PC-3 (cell line): ENCODE data around the gene ANKH. TPM values are rescaled to one million over a fixed set of nuclear protein-coding genes. Genes with fewer than 3 reads are reported as not detected.
"Not testable (repeated sequence)": the region's sequence is repeated elsewhere in the genome, so short reads cannot be mapped to it uniquely, and the experiment has no call there.

Source experiments
- ATAC-seq: fragments of 200-7000 bp; cut with Tn5 transposase; 2 replicates; pipeline ENCODE4 v1.9.1; 2020; ENCODE audit warnings: mild to moderate bottlenecking, moderate library complexity
- BruUV-seq: library from RNA; stranded (reverse); fragments of 400-500 nt; replicated peaks from 2 replicates; lab custom pipeline; 2021; lab: Mats Ljungman, UMichigan
- CTCF ChIA-PET: fragments of 300-600 bp; sonication (Branson Sonifier 250); formaldehyde crosslinking; loops from one replicate; lab custom pipeline; 2022; ENCODE audit warnings: antibody characterized with exemption; lab: Charles Lee
- POLR2A ChIA-PET: fragments of 300-600 bp; sonication (Branson Sonifier 250); formaldehyde crosslinking; loops from one replicate; lab custom pipeline; 2022; ENCODE audit warnings: antibody characterized with exemption; ENCODE audit not compliant: unreplicated experiment; lab: Charles Lee
- DNase-seq: peaks from one replicate; pipeline ENCODE4 v3.0.0-alpha.2; 2015
- H2AFZ ChIP-seq: fragments of 300-600 bp; sonication (generic); 2 replicates; pipeline ENCODE4 v1.6.0; 2016; ENCODE audit warnings: antibody characterized with exemption, low read length
- H3F3A ChIP-seq: fragments of 300-600 bp; sonication (generic); one replicate; pipeline ENCODE4 v1.6.0; 2017; ENCODE audit warnings: antibody characterized with exemption, low read length, control low read depth, mild to moderate bottlenecking; ENCODE audit not compliant: unreplicated experiment
- H3K27ac ChIP-seq: fragments of 300-600 bp; sonication (generic); 2 replicates; pipeline ENCODE4 v1.5.1; 2016; ENCODE audit warnings: mild to moderate bottlenecking, low read length
- H3K27me3 ChIP-seq: fragments of 300-600 bp; sonication (generic); 2 replicates; pipeline ENCODE4 v1.6.1; 2016; ENCODE audit warnings: low read length, mixed read lengths
- H3K36me3 ChIP-seq: fragments of 300-600 bp; sonication (generic); 2 replicates; pipeline ENCODE4 v1.6.1; 2016; ENCODE audit warnings: low read depth, mixed run types, low read length, mixed read lengths
- H3K4me1 ChIP-seq: fragments of 300-600 bp; sonication (generic); 2 replicates; pipeline ENCODE4 v1.5.1; 2016; ENCODE audit warnings: low read length; ENCODE audit not compliant: insufficient read depth
- H3K4me2 ChIP-seq: fragments of 300-600 bp; sonication (generic); 2 replicates; pipeline ENCODE4 v1.6.0; 2016; ENCODE audit warnings: low read length
- H3K4me3 ChIP-seq: fragments of 300-600 bp; sonication (generic); 2 replicates; pipeline ENCODE4 v1.5.1; 2016; ENCODE audit warnings: mild to moderate bottlenecking, low read length, mixed read lengths
- H3K79me2 ChIP-seq: fragments of 300-600 bp; sonication (generic); 2 replicates; pipeline ENCODE4 v1.6.1; 2017; ENCODE audit warnings: low read length, mixed read lengths
- H3K9ac ChIP-seq: fragments of 300-600 bp; sonication (generic); 2 replicates; pipeline ENCODE4 v1.6.0; 2016; ENCODE audit warnings: mild to moderate bottlenecking, low read length
- H3K9me2 ChIP-seq: fragments of 300-600 bp; sonication (generic); replicated peaks from 2 replicates; pipeline ENCODE4 v1.6.1; 2016; ENCODE audit warnings: mixed run types, low read length, mixed read lengths
- H3K9me3 ChIP-seq: fragments of 300-600 bp; sonication (generic); 2 replicates; pipeline ENCODE4 v1.6.1; 2016; ENCODE audit warnings: low read length, mixed read lengths
- H4K20me1 ChIP-seq: fragments of 300-600 bp; sonication (generic); 2 replicates; pipeline ENCODE4 v1.6.1; 2016; ENCODE audit warnings: low read length, mixed read lengths
- EZH2 ChIP-seq: fragments of 300-600 bp; sonication (generic); IDR thresholded peaks from one replicate; pipeline ENCODE4 v1.6.1; 2017; ENCODE audit warnings: antibody characterized with exemption, mild to moderate bottlenecking, low read length; ENCODE audit not compliant: unreplicated experiment
- EZH2phosphoT487 ChIP-seq: fragments of 300-600 bp; sonication (generic); IDR thresholded peaks from 2 replicates; pipeline ENCODE4 v1.6.1; 2018; ENCODE audit warnings: mild to moderate bottlenecking, antibody characterized with exemption, low read length, borderline replicate concordance
- intact Hi-C: fragments of 100-400 bp; cut with micrococcal nuclease; formaldehyde crosslinking; loops from 2 replicates; pipeline ENCODE4 v1.9.0; 2023
- total RNA-seq: library from RNA; depleted of rRNA; stranded (reverse); fragments of >200 nt; gene quantifications from 2 replicates; pipeline ENCODE4 v1.2.3, GENCODE V29; 2014
- TF ChIP-seq, protein P1 (sequence below): fragments of 300-600 bp; sonication (generic); conservative IDR thresholded peaks from 2 replicates; pipeline ENCODE4 v1.5.1; 2017; ENCODE audit warnings: antibody characterized with exemption, low read depth, mild to moderate bottlenecking, low read length

Gene ANKH
- total RNA-seq, 1 experiment from 2014 or later = 11.6 TPM

DNA sequence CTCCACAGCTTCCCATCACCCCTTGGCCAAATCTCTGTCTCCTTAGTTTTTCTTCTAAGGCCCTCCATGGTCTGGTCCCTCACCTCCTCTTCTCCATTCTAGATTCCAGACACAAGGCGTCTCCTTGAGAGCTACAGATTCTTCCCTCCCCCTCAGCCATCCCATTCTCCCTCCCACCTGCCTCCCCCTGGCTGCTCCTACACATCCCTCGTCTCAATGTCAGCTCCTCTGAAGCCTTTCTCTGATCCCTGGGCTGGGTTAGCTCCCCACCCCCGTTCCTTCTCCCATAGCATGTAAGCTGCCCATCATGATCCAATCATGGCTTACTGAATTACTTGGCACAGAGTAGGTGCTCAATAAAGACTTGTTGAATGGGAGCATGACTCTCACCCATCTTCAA lies 69.0 kb downstream of the ANKH start:
- no peaks in the 10 kb centered on the region for H4K20me1 ChIP-seq
- no peak overlapping the region for H3K4me2 ChIP-seq
- CTCF ChIA-PET = no interaction called here
- no peaks in the 10 kb centered on the region for H3K36me3 ChIP-seq
- intact Hi-C loops = loop anchor here (10.0 kb wide), 1 partner anchor 58 kb away; no protein-coding TSS in a partner anchor
- no peak for ATAC-seq
- POLR2A ChIA-PET = no interaction called here
- H2AFZ ChIP-seq = no peak overlapping the region
- H3K4me3 ChIP-seq = no peak overlapping the region
- no TSS peak for BruUV-seq
- H3K9ac ChIP-seq = no peak overlapping the region
- DNase-seq = no peak
- no peaks in the 10 kb centered on the region for H3K9me2 ChIP-seq
- H3K27me3 ChIP-seq = no peaks in the 10 kb centered on the region
- TF ChIP-seq, protein P1, sequence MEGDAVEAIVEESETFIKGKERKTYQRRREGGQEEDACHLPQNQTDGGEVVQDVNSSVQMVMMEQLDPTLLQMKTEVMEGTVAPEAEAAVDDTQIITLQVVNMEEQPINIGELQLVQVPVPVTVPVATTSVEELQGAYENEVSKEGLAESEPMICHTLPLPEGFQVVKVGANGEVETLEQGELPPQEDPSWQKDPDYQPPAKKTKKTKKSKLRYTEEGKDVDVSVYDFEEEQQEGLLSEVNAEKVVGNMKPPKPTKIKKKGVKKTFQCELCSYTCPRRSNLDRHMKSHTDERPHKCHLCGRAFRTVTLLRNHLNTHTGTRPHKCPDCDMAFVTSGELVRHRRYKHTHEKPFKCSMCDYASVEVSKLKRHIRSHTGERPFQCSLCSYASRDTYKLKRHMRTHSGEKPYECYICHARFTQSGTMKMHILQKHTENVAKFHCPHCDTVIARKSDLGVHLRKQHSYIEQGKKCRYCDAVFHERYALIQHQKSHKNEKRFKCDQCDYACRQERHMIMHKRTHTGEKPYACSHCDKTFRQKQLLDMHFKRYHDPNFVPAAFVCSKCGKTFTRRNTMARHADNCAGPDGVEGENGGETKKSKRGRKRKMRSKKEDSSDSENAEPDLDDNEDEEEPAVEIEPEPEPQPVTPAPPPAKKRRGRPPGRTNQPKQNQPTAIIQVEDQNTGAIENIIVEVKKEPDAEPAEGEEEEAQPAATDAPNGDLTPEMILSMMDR = no peak
- TF ChIP-seq EZH2phosphoT487 = no peak
- TF ChIP-seq EZH2 = no peak
- H3F3A ChIP-seq = no peaks in the 10 kb centered on the region
- no peaks in the 10 kb centered on the region for H3K79me2 ChIP-seq
- no peak overlapping the region for H3K27ac ChIP-seq
- H3K4me1 ChIP-seq = no peaks in the 10 kb centered on the region
- no peaks in the 10 kb centered on the region for H3K9me3 ChIP-seq

DNA sequence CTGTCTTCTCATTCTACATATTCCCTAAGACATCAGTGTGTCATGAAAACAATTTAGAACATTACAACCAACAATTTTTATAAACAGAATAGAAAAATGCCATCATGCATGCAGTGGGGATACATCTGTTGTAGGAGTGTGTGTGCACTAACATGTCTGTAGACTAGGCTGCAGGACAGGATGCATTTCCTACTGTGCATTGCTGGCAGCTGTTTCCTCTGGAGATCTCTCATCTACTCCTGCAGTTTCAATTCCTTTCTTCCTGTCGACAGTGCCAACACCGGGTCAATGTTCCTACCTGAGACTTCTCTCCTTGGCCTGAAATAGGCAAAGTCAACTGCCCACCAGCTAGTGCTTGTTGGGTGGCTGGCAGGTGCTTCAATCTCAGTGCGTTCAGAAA lies 69.8 kb downstream of the ANKH start:
- no peak overlapping the region for H2AFZ ChIP-seq
- no peak overlapping the region for H3K4me2 ChIP-seq
- H4K20me1 ChIP-seq = no peaks in the 10 kb centered on the region
- no peak for ATAC-seq
- intact Hi-C loops = loop anchor here (10.0 kb wide), 1 partner anchor 57 kb away; no protein-coding TSS in a partner anchor
- no peaks in the 10 kb centered on the region for H3K36me3 ChIP-seq
- TF ChIP-seq EZH2phosphoT487 (no peak), EZH2 (no peak)
- TF ChIP-seq, protein P1 = no peak
- POLR2A ChIA-PET = no interaction called here
- H3K4me3 ChIP-seq = no peak overlapping the region
- no peaks in the 10 kb centered on the region for H3K79me2 ChIP-seq
- H3F3A ChIP-seq = no peaks in the 10 kb centered on the region
- CTCF ChIA-PET = no interaction called here
- no peak overlapping the region for H3K27ac ChIP-seq
- H3K9ac ChIP-seq = no peak overlapping the region
- H3K27me3 ChIP-seq = no peaks in the 10 kb centered on the region
- no peaks in the 10 kb centered on the region for H3K4me1 ChIP-seq
- DNase-seq = no peak
- no TSS peak for BruUV-seq
- H3K9me2 ChIP-seq = no peaks in the 10 kb centered on the region
- no peaks in the 10 kb centered on the region for H3K9me3 ChIP-seq

DNA sequence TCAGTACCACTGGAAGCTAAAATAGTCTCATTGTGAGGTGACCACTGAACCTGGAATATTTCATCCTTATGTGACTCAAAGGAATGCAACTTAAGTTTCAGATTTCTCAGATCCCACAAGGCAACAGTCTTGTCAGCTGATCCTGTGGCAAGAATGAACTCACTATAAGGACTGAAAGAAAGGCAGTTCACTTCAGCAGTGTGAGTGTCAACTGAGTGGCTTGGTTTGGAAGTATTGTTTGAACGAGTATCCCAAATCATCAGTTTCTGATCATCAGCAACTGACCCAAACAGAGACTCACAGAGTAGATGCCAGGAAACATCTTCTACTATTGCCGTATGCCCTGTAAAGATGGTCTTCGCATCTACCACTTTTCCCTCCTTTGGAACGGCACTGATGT lies 74.2 kb downstream of the ANKH start:
- BruUV-seq = not testable (repeated sequence)

More for the DNA sequence above, 74.2 kb downstream of the ANKH start:
- H3K27ac ChIP-seq, H3K79me2 ChIP-seq, H3K9ac ChIP-seq, H3K4me1 ChIP-seq, H3F3A ChIP-seq, H3K4me2 ChIP-seq, intact Hi-C loops, H4K20me1 ChIP-seq, H3K9me2 ChIP-seq, POLR2A ChIA-PET, H3K9me3 ChIP-seq, DNase-seq, H3K27me3 ChIP-seq, H3K36me3 ChIP-seq, H3K4me3 ChIP-seq, ATAC-seq, CTCF ChIA-PET, H2AFZ ChIP-seq: not testable (repeated sequence)
